ENCODE results near the gene LGALS13.
"Not testable (repeated sequence)": the region's sequence is repeated elsewhere in the genome, so short reads cannot be mapped to it uniquely, and the experiment has no call there.

The LGALS13 gene

GRCh38 chr19:39595950-39596349 is 6.4 kb upstream of the LGALS13 start:
- ATAC-seq (no peak), DNase-seq (ENCODE audit: low spot score in 2 of 2) (no peak)
- Mint-ChIP-seq H3K27ac (no peak overlapping the region), H3K4me1 (no peaks in the 10 kb centered on the region), H3K9me3 (peaks cover 3% of the 10 kb centered on the region), H3K4me3 (no peak overlapping the region), H3K36me3 (no peaks in the 10 kb centered on the region)

DNA sequence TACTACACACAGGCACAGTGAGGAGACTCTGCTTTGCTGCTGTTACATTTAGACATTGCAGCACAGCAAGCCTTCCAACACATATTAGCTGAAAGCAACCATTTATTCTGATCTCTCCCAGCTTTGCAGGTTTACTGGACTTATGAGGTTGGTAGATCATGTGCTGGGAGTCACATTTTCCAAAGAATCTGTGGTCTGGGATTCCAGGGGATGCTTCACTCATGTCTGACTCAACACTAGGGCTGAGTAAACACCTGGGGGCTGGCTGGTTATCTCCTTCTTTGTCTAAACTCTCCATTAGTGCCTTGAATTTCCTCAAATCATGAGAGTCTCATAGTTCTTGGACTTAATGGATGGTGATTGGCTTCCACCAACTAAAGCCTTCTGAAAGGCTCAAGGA is 5.4 kb upstream of the LGALS13 start:
- ATAC-seq (no peak), DNase-seq (ENCODE audit: low spot score in 2 of 2) (no peak)
- Mint-ChIP-seq H3K9me3 (peaks cover 3% of the 10 kb centered on the region), H3K27ac (no peak overlapping the region), H3K4me3 (no peak overlapping the region), H3K36me3 (no peaks in the 10 kb centered on the region), H3K4me1 (no peaks in the 10 kb centered on the region)

GRCh38 chr19:39599116-39599515 is 3.2 kb upstream of the LGALS13 start:
- DNase-seq (ENCODE audit: low spot score in 2 of 2) (no peak), ATAC-seq (no peak)
- H3K27ac Mint-ChIP-seq: no peak overlapping the region
- H3K36me3 Mint-ChIP-seq: no peaks in the 10 kb centered on the region
- H3K9me3 Mint-ChIP-seq: peaks cover 3% of the 10 kb centered on the region
- H3K4me3 Mint-ChIP-seq: no peak overlapping the region
- no peaks in the 10 kb centered on the region for H3K4me1 Mint-ChIP-seq

DNA sequence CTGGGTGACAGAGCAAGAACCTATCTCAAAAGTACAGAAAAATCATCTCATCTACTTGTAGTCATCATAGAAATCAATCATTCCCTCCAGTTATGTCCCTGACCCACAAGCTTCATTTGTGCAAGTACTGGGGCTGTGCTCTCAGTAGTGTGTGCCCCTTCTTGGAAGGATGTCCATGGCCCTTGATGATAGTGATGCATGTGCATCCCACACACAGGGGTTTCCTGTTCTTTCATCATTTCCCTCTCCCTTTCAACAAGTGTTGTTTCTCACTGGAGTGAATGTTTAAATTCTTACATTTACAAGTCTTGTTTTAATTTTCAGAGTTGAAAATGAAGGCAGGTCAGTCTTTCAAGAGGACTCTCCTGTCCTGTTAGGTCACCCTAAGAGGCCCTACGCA is 1.5 kb downstream of the LGALS13 start:
- Mint-ChIP-seq H3K9me3 (no peaks in the 10 kb centered on the region), H3K36me3 (no peaks in the 10 kb centered on the region), H3K4me3 (no peak overlapping the region), H3K4me1 (no peaks in the 10 kb centered on the region), H3K27ac (no peak overlapping the region)
- ATAC-seq (no peak), DNase-seq (ENCODE audit: low spot score in 2 of 2) (no peak)

DNA sequence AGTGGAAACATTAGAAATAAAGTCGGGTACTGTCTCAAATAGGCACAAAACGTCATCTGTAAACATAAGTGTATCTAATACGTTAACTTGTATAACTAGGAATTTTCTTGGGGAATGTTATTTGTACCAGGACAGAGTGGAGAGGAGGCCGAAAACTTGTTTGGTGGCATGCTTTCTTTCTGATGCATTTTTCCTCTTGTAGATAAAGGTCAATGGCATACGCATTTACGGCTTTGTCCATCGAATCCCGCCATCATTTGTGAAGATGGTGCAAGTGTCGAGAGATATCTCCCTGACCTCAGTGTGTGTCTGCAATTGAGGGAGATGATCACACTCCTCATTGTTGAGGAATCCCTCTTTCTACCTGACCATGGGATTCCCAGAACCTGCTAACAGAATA is 4.7 kb downstream of the LGALS13 start:
- Mint-ChIP-seq H3K4me3 (no peak overlapping the region), H3K9me3 (no peaks in the 10 kb centered on the region), H3K27ac (no peak overlapping the region), H3K4me1 (no peaks in the 10 kb centered on the region), H3K36me3 (no peaks in the 10 kb centered on the region)
- no peak for DNase-seq (ENCODE audit: low spot score in 2 of 2)
- no peak for ATAC-seq

- H3K36me3 Mint-ChIP-seq: no peaks in the 10 kb centered on the region
- H3K27ac Mint-ChIP-seq: no peak overlapping the region
- DNase-seq (ENCODE audit: low spot score in 2 of 2): no peak
- no peak overlapping the region for H3K4me3 Mint-ChIP-seq
- no peak for ATAC-seq
- no peaks in the 10 kb centered on the region for H3K9me3 Mint-ChIP-seq
- H3K4me1 Mint-ChIP-seq: no peaks in the 10 kb centered on the region
Observed at GRCh38 chr19:39607561-39607960, 5.2 kb downstream of the LGALS13 start.

DNA sequence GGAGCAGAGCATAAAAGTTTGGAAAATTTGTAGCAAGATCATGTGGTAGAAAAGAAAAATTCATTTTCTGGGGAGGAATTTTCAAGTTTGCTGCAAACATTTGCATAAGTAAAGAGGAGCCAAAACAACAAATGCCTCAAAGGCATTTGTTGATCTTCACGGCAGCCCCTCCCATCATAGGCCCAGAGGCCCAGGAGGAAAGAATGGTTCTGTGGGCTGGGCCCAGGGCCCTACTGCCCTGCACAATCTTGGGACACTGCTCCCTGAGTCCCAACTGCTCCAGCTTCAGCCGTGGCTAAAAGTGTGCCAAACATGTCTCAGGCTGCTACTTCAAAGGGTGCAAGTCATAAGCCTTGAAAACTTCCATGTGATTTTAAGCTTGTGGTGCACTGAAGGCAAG is 11.3 kb downstream of the LGALS13 start:
- H3K9me3 Mint-ChIP-seq: peaks cover 4% of the 10 kb centered on the region
- ATAC-seq (no peak), DNase-seq (ENCODE audit: low spot score in 2 of 2) (no peak)
- H3K4me1 Mint-ChIP-seq: no peaks in the 10 kb centered on the region
- H3K4me3 Mint-ChIP-seq: no peak overlapping the region
- H3K36me3 Mint-ChIP-seq: no peaks in the 10 kb centered on the region
- H3K27ac Mint-ChIP-seq: no peak overlapping the region

GRCh38 chr19:39617745-39618144 is 15.4 kb downstream of the LGALS13 start:
- Mint-ChIP-seq H3K27ac (no peak overlapping the region), H3K4me1 (no peaks in the 10 kb centered on the region), H3K9me3 (peaks cover 4% of the 10 kb centered on the region), H3K36me3 (no peaks in the 10 kb centered on the region), H3K4me3 (no peak overlapping the region)
- DNase-seq (ENCODE audit: low spot score in 2 of 2) (no peak), ATAC-seq (no peak)

GRCh38 chr19:39623946-39624345 is 21.6 kb downstream of the LGALS13 start:
- no peaks in the 10 kb centered on the region for H3K9me3 Mint-ChIP-seq
- no peaks in the 10 kb centered on the region for H3K4me1 Mint-ChIP-seq
- no peaks in the 10 kb centered on the region for H3K36me3 Mint-ChIP-seq
- DNase-seq (ENCODE audit: low spot score in 2 of 2) (no peak), ATAC-seq (no peak)
- H3K27ac Mint-ChIP-seq: no peak overlapping the region
- no peak overlapping the region for H3K4me3 Mint-ChIP-seq

DNA sequence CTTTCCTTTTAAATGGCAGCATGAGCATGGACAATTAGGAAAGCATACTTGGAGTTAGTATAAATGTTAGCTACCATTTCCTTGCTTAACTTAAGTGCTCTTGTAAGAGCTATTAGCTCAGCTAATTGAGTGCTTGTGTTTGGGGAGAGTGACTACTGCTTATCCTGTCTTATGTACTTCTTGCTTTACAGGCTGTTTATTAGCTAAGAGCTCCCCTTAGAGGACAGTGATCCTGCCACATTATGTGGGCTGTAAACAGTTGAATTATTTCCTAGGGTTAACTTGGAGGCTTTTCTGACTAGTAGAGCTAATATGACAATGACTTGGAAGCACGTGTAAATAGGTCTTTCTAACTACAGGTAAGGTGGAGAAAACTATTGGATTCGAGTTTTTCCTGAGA is 25.3 kb downstream of the LGALS13 start:
- not testable (repeated sequence) for DNase-seq (ENCODE audit: low spot score in 2 of 2); H3K4me1 Mint-ChIP-seq; H3K27ac Mint-ChIP-seq; H3K9me3 Mint-ChIP-seq; ATAC-seq; H3K4me3 Mint-ChIP-seq; H3K36me3 Mint-ChIP-seq

GRCh38 chr19:39631178-39631577 is 28.9 kb downstream of the LGALS13 start:
- H3K4me3 Mint-ChIP-seq: no peak overlapping the region
- no peak for DNase-seq (ENCODE audit: low spot score in 2 of 2)
- no peak overlapping the region for H3K27ac Mint-ChIP-seq
- H3K4me1 Mint-ChIP-seq: no peaks in the 10 kb centered on the region
- H3K9me3 Mint-ChIP-seq: peaks cover 2% of the 10 kb centered on the region
- ATAC-seq: no peak
- H3K36me3 Mint-ChIP-seq: no peaks in the 10 kb centered on the region

DNA sequence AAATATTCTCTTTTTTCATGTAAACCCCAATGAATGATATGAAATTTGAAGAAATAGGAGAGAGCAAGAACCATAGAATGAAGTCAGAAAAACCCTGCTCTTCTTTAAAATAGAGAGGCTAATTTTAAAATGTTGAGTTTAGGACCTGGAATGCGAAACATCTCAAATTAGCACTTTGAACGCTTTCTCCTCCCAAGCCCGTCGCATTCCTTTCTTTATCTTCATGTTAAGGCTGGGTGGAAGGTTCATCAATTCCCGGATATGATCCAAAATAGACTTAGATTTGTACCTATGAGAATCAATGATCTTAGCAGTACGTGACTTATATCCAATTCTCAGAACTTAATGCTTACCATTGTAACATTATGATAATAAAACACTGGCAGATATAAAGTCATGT is 29.3 kb downstream of the LGALS13 start:
- no peak overlapping the region for H3K4me3 Mint-ChIP-seq
- H3K27ac Mint-ChIP-seq: no peak overlapping the region
- H3K4me1 Mint-ChIP-seq: no peaks in the 10 kb centered on the region
- DNase-seq (ENCODE audit: low spot score in 2 of 2) (no peak), ATAC-seq (no peak)
- no peaks in the 10 kb centered on the region for H3K36me3 Mint-ChIP-seq
- H3K9me3 Mint-ChIP-seq: peaks cover 2% of the 10 kb centered on the region

GRCh38 chr19:39637891-39638290 is 35.6 kb downstream of the LGALS13 start:
- Mint-ChIP-seq H3K9me3 (peaks cover 2% of the 10 kb centered on the region), H3K27ac (no peak overlapping the region), H3K4me1 (no peaks in the 10 kb centered on the region), H3K4me3 (no peak overlapping the region), H3K36me3 (no peaks in the 10 kb centered on the region)
- no peak for DNase-seq (ENCODE audit: low spot score in 2 of 2)
- peak; percentile 65 for ATAC-seq

DNA sequence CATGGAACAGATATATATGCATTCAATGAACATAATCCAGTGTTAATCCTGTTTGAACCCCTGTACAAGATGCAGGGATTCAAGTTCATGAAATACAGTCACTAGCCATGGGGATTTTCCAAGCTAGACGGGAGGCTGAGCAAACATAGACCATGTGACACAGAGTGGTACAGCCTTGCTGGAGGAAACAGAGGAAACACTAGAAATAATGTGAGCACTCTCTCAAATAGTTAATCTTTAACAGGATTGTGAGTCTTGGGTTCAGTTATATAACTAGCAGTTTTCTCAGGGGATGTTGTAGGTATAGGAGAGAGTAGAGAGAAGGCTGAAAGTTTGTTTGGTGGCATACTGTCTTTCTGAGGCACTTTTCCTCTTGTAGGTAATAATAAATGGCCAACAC is 39.4 kb downstream of the LGALS13 start:
- H3K36me3 Mint-ChIP-seq: no peaks in the 10 kb centered on the region
- no peak overlapping the region for H3K4me3 Mint-ChIP-seq
- H3K4me1 Mint-ChIP-seq: no peaks in the 10 kb centered on the region
- ATAC-seq: no peak
- no peak overlapping the region for H3K27ac Mint-ChIP-seq
- no peak for DNase-seq (ENCODE audit: low spot score in 2 of 2)
- no peaks in the 10 kb centered on the region for H3K9me3 Mint-ChIP-seq

DNA sequence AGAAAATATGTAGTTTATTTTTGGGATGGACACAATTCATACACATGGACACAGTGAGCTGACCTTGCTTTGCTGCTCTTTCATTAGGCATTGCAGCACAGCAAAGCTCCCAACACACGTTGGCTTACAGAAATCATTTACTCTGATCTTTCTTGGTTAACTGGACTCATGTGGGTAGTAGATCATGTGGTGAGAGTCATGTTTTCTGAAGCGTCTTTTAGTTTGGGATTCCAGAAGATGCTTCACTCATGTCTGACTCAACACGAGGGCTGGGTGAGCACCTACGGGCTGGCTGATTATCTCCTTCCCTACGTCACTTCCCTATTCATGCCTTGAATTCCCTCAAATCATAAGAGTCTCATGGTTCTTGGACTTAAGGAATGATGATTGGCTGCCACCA is 41.3 kb downstream of the LGALS13 start:
- Mint-ChIP-seq H3K4me1 (no peaks in the 10 kb centered on the region), H3K27ac (no peak overlapping the region), H3K4me3 (no peak overlapping the region), H3K9me3 (no peaks in the 10 kb centered on the region), H3K36me3 (no peaks in the 10 kb centered on the region)
- DNase-seq (ENCODE audit: low spot score in 2 of 2) (no peak), ATAC-seq (no peak)

GRCh38 chr19:39645800-39646411 is 43.6 kb downstream of the LGALS13 start:
- Mint-ChIP-seq H3K36me3 (no peaks in the 10 kb centered on the region), H3K4me1 (no peaks in the 10 kb centered on the region), H3K27ac (no peak overlapping the region), H3K4me3 (no peak overlapping the region), H3K9me3 (no peaks in the 10 kb centered on the region)
- ATAC-seq (no peak), DNase-seq (ENCODE audit: low spot score in 2 of 2) (no peak)

DNA sequence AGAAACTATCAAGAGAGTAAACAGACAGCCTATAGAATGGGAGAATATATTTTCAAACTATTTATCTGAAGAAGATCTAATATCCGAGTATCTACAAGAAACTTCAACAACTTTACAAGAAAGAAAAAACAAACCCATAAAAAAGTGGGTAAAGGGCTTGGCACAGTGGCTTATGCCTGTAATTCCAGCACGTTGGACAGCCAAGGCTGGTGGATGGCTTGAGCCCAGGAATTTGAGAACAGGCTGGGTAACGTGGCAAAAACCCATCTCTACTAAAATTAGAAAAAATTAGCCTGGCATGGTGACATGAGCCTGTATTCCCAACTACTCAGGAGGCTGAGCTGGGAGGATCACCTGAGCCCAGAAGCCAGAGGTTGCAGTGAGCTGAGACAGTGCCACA is 45.6 kb downstream of the LGALS13 start:
- no peaks in the 10 kb centered on the region for H3K9me3 Mint-ChIP-seq
- H3K4me1 Mint-ChIP-seq: no peaks in the 10 kb centered on the region

More for the DNA sequence above, 45.6 kb downstream of the LGALS13 start:
- no peaks in the 10 kb centered on the region for H3K36me3 Mint-ChIP-seq
- H3K27ac Mint-ChIP-seq: no peak overlapping the region
- ATAC-seq: no peak
- DNase-seq (ENCODE audit: low spot score in 2 of 2): no peak
- no peak overlapping the region for H3K4me3 Mint-ChIP-seq

Data from stimulated activated effector memory CD8-positive, alpha-beta T cell treated with anti-CD3 and anti-CD28 coated beads, Interleukin-12 subunit alpha, Interleukin-12 subunit beta, amount 100 ng/mL, for 72 hours (primary cell).